Activated CD8-positive, alpha-beta T cell treated with anti-CD3 and anti-CD28 coated beads, Interleukin-2, amount 10 ng/mL, durations not matched to agents 7 days and 5 days (primary cell): ENCODE results near the gene ANP32E. TPM values are rescaled to one million over a fixed set of nuclear protein-coding genes. Genes with fewer than 3 reads are reported as not detected.
A peak's percentile ranks its signal among the peaks of the same experiment; 100 is the strongest.
"Not testable (repeated sequence)": the region's sequence is repeated elsewhere in the genome, so short reads cannot be mapped to it uniquely, and the experiment has no call there.

Experiments used
- ATAC-seq: fragments of 150-1000 bp; cut with Tn5 transposase; one replicate; pipeline ENCODE4 v1.10.0; 2021; ENCODE audit warnings: moderate library complexity
- CTCF ChIA-PET: fragments of 350-600 bp; sonication (Branson Sonifier 250); formaldehyde crosslinking; loops from one replicate; lab custom pipeline; 2021; ENCODE audit warnings: antibody characterized with exemption; lab: Charles Lee
- POLR2A ChIA-PET: fragments of 350-600 bp; sonication (Branson Sonifier 250); formaldehyde crosslinking; loops from one replicate; lab custom pipeline; 2021; ENCODE audit warnings: antibody characterized with exemption; lab: Charles Lee
- DNase-seq: peaks from one replicate; pipeline ENCODE4 v3.0.0-alpha.2; 2020
- H3K27ac Mint-ChIP-seq: one replicate; pipeline ENCODE4 v1.8.0; 2021; ENCODE audit warnings: mild to moderate bottlenecking, mixed read lengths
- H3K27me3 Mint-ChIP-seq: one replicate; pipeline ENCODE4 v1.8.0; 2021; ENCODE audit warnings: low read depth, mixed read lengths
- H3K36me3 Mint-ChIP-seq: one replicate; pipeline ENCODE4 v1.8.0; 2021; ENCODE audit warnings: low read depth, mixed read lengths
- H3K4me1 Mint-ChIP-seq: one replicate; pipeline ENCODE4 v1.8.0; 2021; ENCODE audit warnings: low read depth, mixed read lengths
- H3K4me3 Mint-ChIP-seq: one replicate; pipeline ENCODE4 v1.8.0; 2021; ENCODE audit warnings: mild to moderate bottlenecking, mixed read lengths
- H3K9me3 Mint-ChIP-seq: one replicate; pipeline ENCODE4 v1.8.0; 2022; ENCODE audit warnings: mixed read lengths; ENCODE audit not compliant: insufficient read depth
- total RNA-seq, 2 experiments: library from RNA; stranded (reverse); gene quantifications; one replicate each; pipeline ENCODE4 v1.2.3, GENCODE V29; 2021

ANP32E gene
- total RNA-seq, 2 experiments from 2014 or later = 155 to 161 TPM

DNA sequence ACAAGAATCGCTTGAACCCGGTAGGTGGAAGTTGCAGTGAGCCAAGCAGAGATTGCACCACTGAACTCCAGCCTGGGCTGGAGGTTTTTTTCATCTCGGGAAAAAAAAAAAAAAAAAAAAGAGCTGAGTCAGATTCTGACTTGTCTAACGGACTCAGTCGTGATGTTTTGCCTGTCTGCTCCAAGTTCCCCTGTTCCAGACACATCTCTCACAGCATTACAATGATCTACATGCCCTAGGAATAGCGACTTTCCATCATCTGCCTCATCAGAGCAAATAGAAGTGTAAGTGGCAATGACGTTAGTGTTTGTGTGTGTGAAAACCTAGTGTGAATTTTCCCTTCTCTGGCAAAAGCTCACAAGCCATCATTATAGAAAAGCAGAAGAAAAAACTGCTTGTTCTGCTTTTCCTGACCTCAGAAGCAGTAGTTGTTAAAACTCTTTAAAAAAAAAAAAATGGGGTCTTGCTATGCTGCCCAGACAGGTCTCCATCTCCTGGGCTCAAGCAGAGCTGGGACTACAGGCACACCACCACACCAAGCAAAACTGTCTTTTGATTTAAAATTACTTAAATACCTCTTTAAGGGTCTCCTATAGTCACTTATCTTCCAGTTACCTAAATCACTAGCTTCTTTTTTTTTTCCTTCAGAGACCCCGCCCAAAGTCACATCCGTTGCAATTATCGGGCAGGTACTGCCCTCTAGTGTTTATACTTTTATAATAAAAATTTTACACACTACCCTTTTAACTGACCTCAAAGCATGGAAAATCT is 48.9 kb downstream of the ANP32E start:
- Mint-ChIP-seq H3K27me3 (no peaks in the 10 kb centered on the region), H3K27ac (peak overlapping the region; percentile 68), H3K9me3 (no peaks in the 10 kb centered on the region), H3K4me3 (peak overlapping the region; percentile 1), H3K4me1 (peaks cover 15% of the 10 kb centered on the region), H3K36me3 (no peaks in the 10 kb centered on the region)
- CTCF ChIA-PET = interaction anchor here (0.6 to 5.0 kb wide), 60 partner anchors 9 to 302 kb away, joined by 3 to 101 read pairs (median 5); partner anchors contain the start of genes RPRD2 and VPS45
- POLR2A ChIA-PET = interaction anchor here (0.6 to 1.9 kb wide), 8 partner anchors 24 to 338 kb away, joined by 3 to 35 read pairs (median 3); a partner anchor contains a TSS
- peak; percentile 44 for DNase-seq
- peak; percentile 79 for ATAC-seq

DNA sequence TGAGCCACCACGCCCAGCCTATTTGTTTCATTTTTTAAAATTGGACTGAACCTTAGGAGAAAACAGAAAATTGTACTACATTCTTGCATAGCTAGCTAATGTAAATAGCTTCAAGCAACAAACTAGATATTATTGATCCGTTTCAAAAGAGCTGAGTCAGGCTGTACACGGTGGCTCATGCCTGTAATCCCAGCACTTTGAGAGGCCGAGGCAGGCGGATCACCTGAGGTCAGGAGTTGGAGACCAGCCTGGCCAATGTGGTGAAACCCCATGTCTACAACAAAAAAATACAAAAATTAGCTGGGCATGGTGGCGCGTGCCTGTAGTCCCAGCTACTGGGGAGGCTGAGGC is 49.5 kb downstream of the ANP32E start:
- not testable (repeated sequence) for H3K9me3 Mint-ChIP-seq, DNase-seq, H3K27ac Mint-ChIP-seq, H3K27me3 Mint-ChIP-seq, H3K36me3 Mint-ChIP-seq, H3K4me3 Mint-ChIP-seq, ATAC-seq
- CTCF ChIA-PET = interaction anchor here (0.7 to 5.0 kb wide), 40 partner anchors 9 to 302 kb away, joined by 3 to 101 read pairs (median 6); partner anchors contain the start of genes RPRD2 and VPS45
- POLR2A ChIA-PET = interaction anchor here (0.9 to 1.9 kb wide), 3 partner anchors 23 to 299 kb away, joined by 3 to 35 read pairs (median 5); a partner anchor contains a TSS
- peaks cover 21% of the 10 kb centered on the region for H3K4me1 Mint-ChIP-seq

GRCh38 chr1:150185481-150185880 is 50.4 kb downstream of the ANP32E start:
- H3K36me3 Mint-ChIP-seq = no peaks in the 10 kb centered on the region
- no peak for ATAC-seq
- ChIA-PET POLR2A (interaction anchor here (0.6 kb wide), 1 partner anchor 305 kb away, joined by 5 read pairs; no protein-coding TSS in a partner anchor), CTCF (interaction anchor here (1.0 to 5.0 kb wide), 7 partner anchors 14 to 297 kb away, joined by 3 to 101 read pairs (median 34); a partner anchor contains a TSS)
- no peaks in the 10 kb centered on the region for H3K9me3 Mint-ChIP-seq
- H3K4me1 Mint-ChIP-seq = peaks cover 21% of the 10 kb centered on the region
- no peak overlapping the region for H3K4me3 Mint-ChIP-seq
- no peak for DNase-seq
- no peak overlapping the region for H3K27ac Mint-ChIP-seq
- H3K27me3 Mint-ChIP-seq = no peaks in the 10 kb centered on the region

DNA sequence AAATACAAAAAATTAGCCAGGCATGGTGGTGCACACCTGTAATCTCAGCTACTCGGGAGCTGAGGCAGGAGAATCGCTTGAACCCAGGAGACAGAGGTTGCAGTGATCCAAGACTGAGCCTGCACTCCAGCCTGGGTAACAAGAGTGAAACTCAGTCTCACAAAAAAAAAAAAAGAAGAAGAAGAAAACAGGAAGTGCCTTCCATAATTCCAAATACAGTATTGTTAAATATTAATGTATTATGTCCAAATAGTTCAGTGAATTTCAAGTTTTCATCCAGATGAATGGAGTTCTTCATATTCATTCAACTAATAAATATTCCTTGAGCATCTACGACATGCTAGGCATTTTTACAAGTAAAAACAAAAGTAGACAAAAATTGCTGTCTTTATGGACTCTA is 52.9 kb downstream of the ANP32E start:
- H3K27ac Mint-ChIP-seq = no peak overlapping the region
- no peaks in the 10 kb centered on the region for H3K9me3 Mint-ChIP-seq
- no peak overlapping the region for H3K4me3 Mint-ChIP-seq
- POLR2A ChIA-PET = no interaction called here
- ATAC-seq (no peak), DNase-seq (no peak)
- H3K27me3 Mint-ChIP-seq = no peaks in the 10 kb centered on the region
- H3K4me1 Mint-ChIP-seq = peaks cover 21% of the 10 kb centered on the region
- no peaks in the 10 kb centered on the region for H3K36me3 Mint-ChIP-seq
- CTCF ChIA-PET = interaction anchor here (2.4 kb wide), 1 partner anchor 221 kb away, joined by 10 read pairs; no protein-coding TSS in a partner anchor

DNA sequence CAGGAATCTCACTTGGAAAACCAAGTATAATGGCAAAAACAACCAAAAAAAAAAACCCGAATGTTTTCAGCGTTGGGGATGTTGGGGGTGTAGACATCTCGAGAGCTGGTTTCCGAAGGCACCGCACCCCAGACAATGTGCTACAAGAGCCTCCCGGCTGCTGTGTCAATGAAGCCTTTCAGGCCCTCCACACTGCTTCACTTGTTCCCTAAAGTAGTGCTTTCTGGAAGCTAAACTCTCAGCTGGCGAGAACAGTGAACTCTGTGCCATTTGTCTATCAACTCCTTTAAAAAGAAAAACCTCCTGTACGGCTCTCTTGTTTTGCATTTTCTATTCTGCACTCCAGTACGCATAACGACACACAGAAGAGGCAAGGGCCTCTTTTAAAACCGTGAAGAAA is 53.7 kb downstream of the ANP32E start:
- H3K9me3 Mint-ChIP-seq = no peaks in the 10 kb centered on the region
- H3K4me1 Mint-ChIP-seq = peaks cover 13% of the 10 kb centered on the region
- H3K27ac Mint-ChIP-seq = no peak overlapping the region
- DNase-seq (no peak), ATAC-seq (no peak)
- no peak overlapping the region for H3K4me3 Mint-ChIP-seq
- ChIA-PET POLR2A (no interaction called here), CTCF (interaction anchor here (1.0 to 2.4 kb wide), 2 partner anchors 110 to 220 kb away, joined by 6 to 10 read pairs; no protein-coding TSS in a partner anchor)
- no peaks in the 10 kb centered on the region for H3K36me3 Mint-ChIP-seq
- no peaks in the 10 kb centered on the region for H3K27me3 Mint-ChIP-seq

- DNase-seq (no peak), ATAC-seq (no peak)
- Mint-ChIP-seq H3K4me3 (no peak overlapping the region), H3K27me3 (peaks cover 2% of the 10 kb centered on the region), H3K27ac (no peak overlapping the region), H3K4me1 (peaks cover 6% of the 10 kb centered on the region), H3K9me3 (no peaks in the 10 kb centered on the region), H3K36me3 (no peaks in the 10 kb centered on the region)
- CTCF ChIA-PET = no interaction called here
- POLR2A ChIA-PET = no interaction called here
Observed at GRCh38 chr1:150180474-150180873, 55.4 kb downstream of the ANP32E start.

- H3K4me1 Mint-ChIP-seq = peaks cover 6% of the 10 kb centered on the region
- H3K36me3 Mint-ChIP-seq = no peaks in the 10 kb centered on the region
- peaks cover 2% of the 10 kb centered on the region for H3K27me3 Mint-ChIP-seq
- DNase-seq (no peak), ATAC-seq (no peak)
- no peak overlapping the region for H3K27ac Mint-ChIP-seq
- H3K9me3 Mint-ChIP-seq = no peaks in the 10 kb centered on the region
- ChIA-PET POLR2A (no interaction called here), CTCF (interaction anchor here (1.5 kb wide), 1 partner anchor 291 kb away, joined by 3 read pairs; no protein-coding TSS in a partner anchor)
- no peak overlapping the region for H3K4me3 Mint-ChIP-seq
Observed at GRCh38 chr1:150179867-150180266, 56.0 kb downstream of the ANP32E start.

DNA sequence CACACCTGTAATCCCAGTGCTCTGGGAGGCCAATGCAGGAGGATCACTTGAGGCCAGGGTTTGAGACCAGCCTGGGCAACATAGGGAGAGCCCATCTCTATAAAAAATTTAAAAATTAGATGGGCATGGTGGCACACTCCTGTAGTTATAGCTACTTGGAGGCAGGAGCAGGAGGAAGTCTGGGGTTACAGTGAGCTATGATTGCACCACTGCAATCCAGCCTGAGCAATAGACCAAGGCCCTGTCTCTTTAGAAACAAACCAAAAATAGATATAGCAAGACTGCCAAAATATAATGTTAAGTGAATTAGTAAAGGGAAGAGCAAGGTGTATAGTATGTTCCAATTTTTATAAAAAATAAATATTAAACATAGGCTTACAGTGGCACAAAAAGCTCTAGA is 57.4 kb downstream of the ANP32E start:
- Mint-ChIP-seq H3K36me3 (no peaks in the 10 kb centered on the region), H3K4me1 (peaks cover 6% of the 10 kb centered on the region), H3K27me3 (peaks cover 2% of the 10 kb centered on the region), H3K4me3 (no peak overlapping the region), H3K27ac (no peak overlapping the region), H3K9me3 (no peaks in the 10 kb centered on the region)
- ATAC-seq (no peak), DNase-seq (no peak)
- CTCF ChIA-PET = interaction anchor here (1.2 to 2.9 kb wide), 6 partner anchors 8 to 290 kb away, joined by 3 to 18 read pairs (median 6); no protein-coding TSS in a partner anchor
- POLR2A ChIA-PET = interaction anchor here (1.8 kb wide), 1 partner anchor 291 kb away, joined by 6 read pairs; a partner anchor contains a TSS

DNA sequence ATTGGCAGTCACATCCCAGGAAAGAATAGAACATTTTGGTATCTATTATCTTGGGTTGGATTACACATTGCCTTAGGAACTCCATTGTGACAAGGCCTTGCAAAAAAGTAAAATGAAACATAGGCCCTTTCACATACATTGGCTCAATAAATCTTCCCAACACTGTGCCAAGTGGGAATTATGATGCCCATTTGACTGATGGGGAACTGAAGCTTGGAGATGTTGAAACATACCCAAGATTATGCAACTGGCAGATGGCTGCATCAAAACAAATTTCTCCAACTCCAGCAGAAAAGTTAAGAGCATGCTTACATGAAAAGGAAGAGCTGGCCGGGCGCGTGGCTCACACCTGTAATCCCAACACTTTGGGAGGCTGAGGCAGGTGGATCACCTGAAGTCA is 59.3 kb downstream of the ANP32E start:
- ATAC-seq (no peak), DNase-seq (no peak)
- Mint-ChIP-seq H3K9me3 (no peaks in the 10 kb centered on the region), H3K27me3 (peaks cover 2% of the 10 kb centered on the region), H3K4me3 (no peak overlapping the region), H3K27ac (no peak overlapping the region), H3K4me1 (peaks cover 2% of the 10 kb centered on the region), H3K36me3 (no peaks in the 10 kb centered on the region)
- POLR2A ChIA-PET = interaction anchor here (1.8 kb wide), 1 partner anchor 290 kb away, joined by 6 read pairs; a partner anchor contains a TSS
- CTCF ChIA-PET = interaction anchor here (1.0 to 2.9 kb wide), 4 partner anchors 10 to 15 kb away, joined by 4 to 18 read pairs (median 8); no protein-coding TSS in a partner anchor

GRCh38 chr1:150173141-150173585 is 62.7 kb downstream of the ANP32E start:
- DNase-seq (no peak), ATAC-seq (no peak)
- Mint-ChIP-seq H3K27ac (no peak overlapping the region), H3K27me3 (peaks cover 4% of the 10 kb centered on the region), H3K4me3 (no peak overlapping the region), H3K9me3 (no peaks in the 10 kb centered on the region), H3K36me3 (no peaks in the 10 kb centered on the region), H3K4me1 (peaks cover 2% of the 10 kb centered on the region)
- ChIA-PET CTCF (interaction anchor here (3.7 kb wide), 1 partner anchor 14 kb away, joined by 23 read pairs; no protein-coding TSS in a partner anchor), POLR2A (no interaction called here)

DNA sequence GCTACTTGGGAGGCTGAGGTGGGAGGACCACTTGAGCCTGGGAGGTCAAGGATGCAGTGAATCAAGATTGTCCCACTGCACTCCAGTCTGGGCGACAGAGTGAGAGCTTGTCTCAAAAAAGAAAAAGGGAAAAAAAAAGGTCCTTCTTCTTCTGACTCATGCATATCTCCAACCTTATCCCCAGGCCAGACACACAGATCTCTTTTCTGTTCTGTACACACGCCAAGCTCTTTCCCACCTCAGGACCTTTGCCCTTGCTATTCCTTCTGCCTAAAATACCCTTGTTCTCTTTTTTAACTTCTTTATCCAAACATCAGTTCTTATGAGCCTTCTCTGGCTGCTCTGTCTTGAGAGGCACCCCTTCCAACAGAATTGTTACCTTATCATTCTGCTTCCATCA is 64.1 kb downstream of the ANP32E start:
- H3K4me1 Mint-ChIP-seq = peaks cover 2% of the 10 kb centered on the region
- POLR2A ChIA-PET = interaction anchor here (1.3 kb wide), 1 partner anchor 284 kb away, joined by 3 read pairs; a partner anchor contains a TSS
- no peak overlapping the region for H3K4me3 Mint-ChIP-seq
- no peak overlapping the region for H3K27ac Mint-ChIP-seq
- no peaks in the 10 kb centered on the region for H3K9me3 Mint-ChIP-seq
- DNase-seq (no peak), ATAC-seq (no peak)
- CTCF ChIA-PET = interaction anchor here (1.1 to 4.7 kb wide), 6 partner anchors 10 to 210 kb away, joined by 3 to 65 read pairs (median 6); partner anchors contain the start of gene VPS45
- no peaks in the 10 kb centered on the region for H3K36me3 Mint-ChIP-seq
- peaks cover 4% of the 10 kb centered on the region for H3K27me3 Mint-ChIP-seq
